ENCODE data around the gene P4HA2.

GRCh38 chr5:132273631-132274030 lies 46.0 kb upstream of the P4HA2 start:
- TF ChIP-seq CTCF (IDR thresholded peaks at IDR 0.05; ENCODE audit: extremely low read depth in 1 of 2, insufficient read depth in 1 of 2, low read depth in 1 of 2, low read length in 2 of 2) (no peak), EZH2 (IDR thresholded peaks at IDR 0.05; ENCODE audit: borderline replicate concordance, low read depth, low read length, severe bottlenecking) (no peak), MYC (IDR thresholded peaks at IDR 0.05; ENCODE audit: low read depth, low read length) (no peak), POLR2A (IDR thresholded peaks at IDR 0.05; ENCODE audit: low read depth, low read length) (no peak), MAX (IDR thresholded peaks at IDR 0.05; ENCODE audit: insufficient read depth, insufficient read length) (no peak), POLR2AphosphoS5 (IDR thresholded peaks at IDR 0.05; ENCODE audit: insufficient read depth, low read depth, low read length) (no peak)

Measured in endothelial cell of umbilical vein (primary cell).